SK-N-SH treated with all-trans-retinoic acid at 6 μM for 48 hours (cell line): ENCODE measurements around the gene PFN1.
A peak's percentile ranks its signal among the peaks of the same experiment; 100 is the strongest.

ENCODE experiments used
- ATAC-seq: fragments of 200-7000 bp; cut with Tn5 transposase; 3 replicates; pipeline ENCODE4 v1.9.1; 2020; ENCODE audit warnings: mild to moderate bottlenecking, moderate library complexity
- ARNTL ChIP-seq: fragments of 450-650 bp; formaldehyde crosslinking; IDR thresholded peaks from 2 replicates; pipeline ENCODE4 v1.5.0; 2020; ENCODE audit warnings: low read depth, mild to moderate bottlenecking, moderate library complexity, borderline replicate concordance
- CREB5 ChIP-seq: fragments of 250-450 bp; sonication (Bioruptor Pico); IDR thresholded peaks from 2 replicates; pipeline ENCODE4 v1.5.1; 2020; ENCODE audit warnings: low read depth, mild to moderate bottlenecking, moderate library complexity
- CSDC2 ChIP-seq: fragments of 250-450 bp; sonication (Bioruptor Pico); IDR thresholded peaks from 2 replicates; pipeline ENCODE4 v1.5.0; 2020; ENCODE audit warnings: mild to moderate bottlenecking, moderate library complexity
- GLIS3 ChIP-seq: fragments of 250-450 bp; sonication (Bioruptor Pico); IDR thresholded peaks from 2 replicates; pipeline ENCODE4 v1.5.0; 2020; ENCODE audit warnings: mild to moderate bottlenecking, moderate library complexity
- OSR1 ChIP-seq: fragments of 250-450 bp; sonication (Bioruptor Pico); IDR thresholded peaks from 2 replicates; pipeline ENCODE4 v1.8.0; 2022; ENCODE audit warnings: moderate library complexity, mild to moderate bottlenecking, inconsistent platforms
- POU6F1 ChIP-seq: fragments of 250-450 bp; sonication (Bioruptor Pico); IDR thresholded peaks from 2 replicates; pipeline ENCODE4 v1.8.0; 2021; ENCODE audit warnings: low read depth, mild to moderate bottlenecking, moderate library complexity, borderline replicate concordance
- RARB ChIP-seq: fragments of 250-450 bp; sonication (Bioruptor Pico); IDR thresholded peaks from 2 replicates; pipeline ENCODE4 v1.8.0; 2021; ENCODE audit warnings: mild to moderate bottlenecking, moderate library complexity
- SNAI2 ChIP-seq: fragments of 250-450 bp; sonication (Bioruptor Pico); IDR thresholded peaks from 2 replicates; pipeline ENCODE4 v1.5.0; 2020; ENCODE audit warnings: mild to moderate bottlenecking, moderate library complexity
- TCF4 ChIP-seq: fragments of 250-450 bp; sonication (Bioruptor Pico); IDR thresholded peaks from 2 replicates; pipeline ENCODE4 v1.8.0; 2021; ENCODE audit warnings: mild to moderate bottlenecking, moderate library complexity, borderline replicate concordance
- TOX ChIP-seq: fragments of 250-450 bp; sonication (Bioruptor Pico); IDR thresholded peaks from 2 replicates; pipeline ENCODE4 v1.8.0; 2021; ENCODE audit warnings: mild to moderate bottlenecking, moderate library complexity, borderline replicate concordance
- ZC3H10 ChIP-seq: fragments of 250-450 bp; sonication (Bioruptor Pico); IDR thresholded peaks from 2 replicates; pipeline ENCODE4 v1.5.1; 2021; ENCODE audit warnings: mild to moderate bottlenecking, moderate library complexity
- ZFP3 ChIP-seq: fragments of 250-450 bp; sonication (Bioruptor Pico); IDR thresholded peaks from 2 replicates; pipeline ENCODE4 v1.5.0; 2020; ENCODE audit warnings: mild to moderate bottlenecking, moderate library complexity
- ZFP30 ChIP-seq: fragments of 450-650 bp; formaldehyde crosslinking; IDR thresholded peaks from 2 replicates; pipeline ENCODE4 v1.5.0; 2022; ENCODE audit warnings: mild to moderate bottlenecking, moderate library complexity
- TF ChIP-seq, protein P1 (sequence below): fragments of 250-450 bp; sonication (Bioruptor Pico); IDR thresholded peaks from 2 replicates; pipeline ENCODE4 v1.8.0; 2020; ENCODE audit warnings: mild to moderate bottlenecking, moderate library complexity, borderline replicate concordance
- TF ChIP-seq, protein P2 (sequence below): fragments of 250-450 bp; sonication (Bioruptor Pico); IDR thresholded peaks from 2 replicates; pipeline ENCODE4 v1.5.1; 2021; ENCODE audit warnings: mild to moderate bottlenecking, moderate library complexity
- TF ChIP-seq, protein P3 (sequence below): fragments of 250-450 bp; sonication (Bioruptor Pico); IDR thresholded peaks from 2 replicates; pipeline ENCODE4 v1.5.0; 2020; ENCODE audit warnings: mild to moderate bottlenecking, moderate library complexity

PFN1 gene

GRCh38 chr17:4982305-4982704 is 34.0 kb upstream of the PFN1 start:
- ATAC-seq, result no peak
- no peak for TF ChIP-seq ARNTL
- TF ChIP-seq, protein P1, sequence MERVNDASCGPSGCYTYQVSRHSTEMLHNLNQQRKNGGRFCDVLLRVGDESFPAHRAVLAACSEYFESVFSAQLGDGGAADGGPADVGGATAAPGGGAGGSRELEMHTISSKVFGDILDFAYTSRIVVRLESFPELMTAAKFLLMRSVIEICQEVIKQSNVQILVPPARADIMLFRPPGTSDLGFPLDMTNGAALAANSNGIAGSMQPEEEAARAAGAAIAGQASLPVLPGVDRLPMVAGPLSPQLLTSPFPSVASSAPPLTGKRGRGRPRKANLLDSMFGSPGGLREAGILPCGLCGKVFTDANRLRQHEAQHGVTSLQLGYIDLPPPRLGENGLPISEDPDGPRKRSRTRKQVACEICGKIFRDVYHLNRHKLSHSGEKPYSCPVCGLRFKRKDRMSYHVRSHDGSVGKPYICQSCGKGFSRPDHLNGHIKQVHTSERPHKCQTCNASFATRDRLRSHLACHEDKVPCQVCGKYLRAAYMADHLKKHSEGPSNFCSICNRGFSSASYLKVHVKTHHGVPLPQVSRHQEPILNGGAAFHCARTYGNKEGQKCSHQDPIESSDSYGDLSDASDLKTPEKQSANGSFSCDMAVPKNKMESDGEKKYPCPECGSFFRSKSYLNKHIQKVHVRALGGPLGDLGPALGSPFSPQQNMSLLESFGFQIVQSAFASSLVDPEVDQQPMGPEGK (CRISPR knock-in tag), result no peak

- TF ChIP-seq RARB (CRISPR knock-in tag), result no peak
- peak; percentile 75 for ATAC-seq
Observed at GRCh38 chr17:4980644-4981216, 32.4 kb upstream of the PFN1 start.

DNA sequence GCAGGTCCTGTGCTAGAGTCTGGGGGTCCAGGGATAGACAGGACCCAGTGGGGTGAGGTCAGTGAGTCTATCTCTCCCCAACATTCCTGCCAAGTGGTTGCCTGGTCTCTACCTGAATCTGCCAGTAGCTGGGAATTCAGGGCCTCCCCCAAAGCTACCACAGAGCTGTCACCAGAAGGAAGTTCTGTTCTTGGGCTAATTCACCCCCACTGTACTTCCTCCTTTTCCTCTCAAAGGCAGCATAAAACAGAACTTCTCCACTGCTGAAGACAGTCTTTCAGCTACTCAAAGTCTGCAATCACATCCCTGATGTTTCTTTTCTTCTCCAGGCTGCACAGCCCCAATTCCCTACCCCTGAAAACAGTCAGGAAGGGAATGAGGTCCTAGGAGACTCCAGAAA is 30.4 kb upstream of the PFN1 start:
- no peak for TF ChIP-seq ZFP3 (CRISPR knock-in tag)
- no peak for TF ChIP-seq TOX (CRISPR knock-in tag)
- TF ChIP-seq OSR1, result no peak
- ATAC-seq, result no peak

- no peak for ATAC-seq
- TF ChIP-seq, protein P1 (CRISPR knock-in tag), result no peak
- TF ChIP-seq ZFP3 (CRISPR knock-in tag) (no peak), ZC3H10 (no peak), GLIS3 (CRISPR knock-in tag) (no peak), TCF4 (no peak)
- TF ChIP-seq, all 23 proteins: peak for 0
Observed at GRCh38 chr17:4974115-4974670, 25.9 kb upstream of the PFN1 start.

GRCh38 chr17:4973256-4974114 is 25.2 kb upstream of the PFN1 start:
- TF ChIP-seq ZFP30 (no peak), CREB5 (CRISPR knock-in tag) (no peak)
- ATAC-seq, result no peak

DNA sequence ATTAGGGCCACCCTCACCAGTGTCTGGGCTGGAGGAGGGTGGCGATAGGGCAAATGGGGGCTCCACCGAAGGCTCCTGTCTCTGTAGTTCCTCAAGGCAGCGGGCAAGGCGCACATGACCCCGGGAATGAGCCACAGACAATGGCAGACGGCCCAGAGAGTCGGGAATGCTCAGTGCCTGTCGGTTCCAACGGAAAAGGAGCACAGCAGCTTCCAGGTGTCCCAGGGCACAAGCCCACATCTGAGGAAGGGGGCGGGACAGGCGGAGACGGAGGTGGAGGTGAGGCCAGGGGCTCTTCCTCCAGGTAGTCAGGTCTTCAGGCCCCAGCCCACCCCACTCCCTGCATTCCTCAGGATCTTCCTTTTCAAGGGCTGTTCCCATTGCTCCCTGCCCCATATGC is 24.4 kb upstream of the PFN1 start:
- TF ChIP-seq OSR1 (no peak), CSDC2 (CRISPR knock-in tag) (no peak), POU6F1 (CRISPR knock-in tag) (no peak), ZFP3 (CRISPR knock-in tag) (no peak), TOX (CRISPR knock-in tag) (no peak), SNAI2 (CRISPR knock-in tag) (no peak), ZFP30 (no peak), ARNTL (no peak)
- TF ChIP-seq, protein P1 (CRISPR knock-in tag), result no peak
- TF ChIP-seq, protein P2, sequence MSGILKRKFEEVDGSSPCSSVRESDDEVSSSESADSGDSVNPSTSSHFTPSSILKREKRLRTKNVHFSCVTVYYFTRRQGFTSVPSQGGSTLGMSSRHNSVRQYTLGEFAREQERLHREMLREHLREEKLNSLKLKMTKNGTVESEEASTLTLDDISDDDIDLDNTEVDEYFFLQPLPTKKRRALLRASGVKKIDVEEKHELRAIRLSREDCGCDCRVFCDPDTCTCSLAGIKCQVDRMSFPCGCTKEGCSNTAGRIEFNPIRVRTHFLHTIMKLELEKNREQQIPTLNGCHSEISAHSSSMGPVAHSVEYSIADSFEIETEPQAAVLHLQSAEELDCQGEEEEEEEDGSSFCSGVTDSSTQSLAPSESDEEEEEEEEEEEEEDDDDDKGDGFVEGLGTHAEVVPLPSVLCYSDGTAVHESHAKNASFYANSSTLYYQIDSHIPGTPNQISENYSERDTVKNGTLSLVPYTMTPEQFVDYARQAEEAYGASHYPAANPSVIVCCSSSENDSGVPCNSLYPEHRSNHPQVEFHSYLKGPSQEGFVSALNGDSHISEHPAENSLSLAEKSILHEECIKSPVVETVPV (CRISPR knock-in tag), result no peak
- TF ChIP-seq, protein P3, sequence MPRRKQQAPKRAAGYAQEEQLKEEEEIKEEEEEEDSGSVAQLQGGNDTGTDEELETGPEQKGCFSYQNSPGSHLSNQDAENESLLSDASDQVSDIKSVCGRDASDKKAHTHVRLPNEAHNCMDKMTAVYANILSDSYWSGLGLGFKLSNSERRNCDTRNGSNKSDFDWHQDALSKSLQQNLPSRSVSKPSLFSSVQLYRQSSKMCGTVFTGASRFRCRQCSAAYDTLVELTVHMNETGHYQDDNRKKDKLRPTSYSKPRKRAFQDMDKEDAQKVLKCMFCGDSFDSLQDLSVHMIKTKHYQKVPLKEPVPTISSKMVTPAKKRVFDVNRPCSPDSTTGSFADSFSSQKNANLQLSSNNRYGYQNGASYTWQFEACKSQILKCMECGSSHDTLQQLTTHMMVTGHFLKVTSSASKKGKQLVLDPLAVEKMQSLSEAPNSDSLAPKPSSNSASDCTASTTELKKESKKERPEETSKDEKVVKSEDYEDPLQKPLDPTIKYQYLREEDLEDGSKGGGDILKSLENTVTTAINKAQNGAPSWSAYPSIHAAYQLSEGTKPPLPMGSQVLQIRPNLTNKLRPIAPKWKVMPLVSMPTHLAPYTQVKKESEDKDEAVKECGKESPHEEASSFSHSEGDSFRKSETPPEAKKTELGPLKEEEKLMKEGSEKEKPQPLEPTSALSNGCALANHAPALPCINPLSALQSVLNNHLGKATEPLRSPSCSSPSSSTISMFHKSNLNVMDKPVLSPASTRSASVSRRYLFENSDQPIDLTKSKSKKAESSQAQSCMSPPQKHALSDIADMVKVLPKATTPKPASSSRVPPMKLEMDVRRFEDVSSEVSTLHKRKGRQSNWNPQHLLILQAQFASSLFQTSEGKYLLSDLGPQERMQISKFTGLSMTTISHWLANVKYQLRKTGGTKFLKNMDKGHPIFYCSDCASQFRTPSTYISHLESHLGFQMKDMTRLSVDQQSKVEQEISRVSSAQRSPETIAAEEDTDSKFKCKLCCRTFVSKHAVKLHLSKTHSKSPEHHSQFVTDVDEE (CRISPR knock-in tag), result no peak
- TF ChIP-seq, all 23 proteins: peak for 0
- no peak for ATAC-seq
